Coronary artery (tissue), 2 donors: ENCODE measurements around the gene ARMC12.
A peak's percentile ranks its signal among the peaks of the same experiment; 100 is the strongest.

Experiments used
- DNase-seq: peaks from one replicate; pipeline ENCODE4 v3.0.0-alpha.2; 2017; ENCODE audit warnings: low spot score
- H3K27ac ChIP-seq, 2 donors: fragments of 200-600 bp; sonication (generic); one replicate each; pipeline ENCODE4 v1.5.1; 2016 to 2019
- H3K4me3 ChIP-seq: fragments of 200-600 bp; sonication (generic); 2 replicates; pipeline ENCODE4 v1.5.1; 2016; ENCODE audit warnings: mild to moderate bottlenecking, moderate library complexity
- TF ChIP-seq, protein P1 (sequence below): fragments of 200-600 bp; sonication (generic); IDR thresholded peaks from one replicate; pipeline ENCODE4 v1.5.1; 2019; ENCODE audit warnings: antibody characterized with exemption

Gene ARMC12

DNA sequence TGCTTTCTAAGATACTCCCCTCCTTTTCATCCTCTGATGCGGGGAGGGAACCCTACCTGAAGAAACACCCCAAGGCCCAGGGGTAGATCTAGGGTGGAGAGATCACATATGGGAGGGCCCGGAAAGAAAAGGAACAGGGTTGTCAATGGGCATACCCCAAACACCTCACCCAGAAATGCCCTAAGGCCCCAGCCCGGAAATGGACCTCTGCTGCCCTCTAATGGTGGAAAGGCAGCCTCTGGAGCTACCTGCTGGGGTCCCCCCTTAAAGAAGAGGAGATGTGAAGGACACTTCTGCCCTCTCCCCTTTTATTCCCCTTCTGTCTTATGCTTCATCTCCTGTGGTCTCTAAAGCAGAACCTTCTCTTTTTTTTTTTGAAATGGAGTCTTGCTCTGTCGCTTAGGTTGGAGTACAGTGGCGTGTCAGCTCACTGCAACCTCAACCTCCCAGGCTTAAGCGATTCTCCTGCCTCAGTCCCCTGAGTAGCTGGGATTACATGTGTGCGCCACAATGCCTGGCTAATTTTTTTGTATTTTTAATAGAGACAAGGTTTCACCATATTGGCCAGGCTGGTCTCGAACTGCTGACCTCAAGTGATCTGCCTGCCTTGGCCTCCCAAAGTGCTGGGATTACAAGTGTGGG is 458 bp upstream of the ARMC12 start:
- Histone ChIP-seq H3K4me3 (no peak overlapping the region), H3K27ac (peak overlapping the region in 1 of 2 donors; percentile 35)

DNA sequence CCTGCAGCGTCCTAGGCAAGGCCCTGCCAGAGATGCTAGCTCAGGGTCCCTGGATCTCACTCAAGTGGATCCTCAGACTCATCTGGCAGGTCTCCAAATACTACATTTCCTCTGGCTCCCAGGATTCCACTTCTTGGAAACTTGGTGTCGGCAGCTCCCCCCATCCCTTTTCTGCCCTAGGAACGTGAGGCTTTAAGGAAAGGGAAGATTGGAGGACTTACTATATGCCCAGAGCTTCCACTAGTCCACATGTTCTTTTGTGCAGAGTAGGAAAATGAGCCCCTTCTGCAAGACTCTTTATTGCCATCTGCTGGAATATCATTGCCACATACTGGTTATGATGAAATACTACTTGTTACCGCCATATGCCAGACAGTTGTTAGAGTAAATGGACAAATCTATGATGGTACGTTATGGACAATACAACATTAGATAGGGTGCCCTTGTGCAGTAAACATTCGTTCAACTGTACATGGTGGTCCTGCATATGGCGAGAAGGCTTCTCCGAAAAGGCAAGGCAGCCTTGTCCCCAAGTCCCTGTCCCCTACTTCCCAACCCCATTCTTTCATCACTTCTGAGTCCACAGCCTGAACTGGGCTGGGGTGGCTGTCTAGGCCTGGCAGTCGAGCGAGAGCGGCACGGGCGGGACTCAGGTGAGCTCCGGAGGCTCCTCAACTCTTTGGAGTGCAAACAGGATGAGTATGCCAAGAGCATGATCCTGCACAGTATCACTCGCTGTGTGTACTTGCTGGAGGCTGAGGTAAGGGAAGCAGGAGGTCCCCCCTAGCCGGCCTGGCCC is 780 bp downstream of the ARMC12 start:
- no peak overlapping the region for H3K4me3 ChIP-seq
- no peak overlapping the region for H3K27ac ChIP-seq
- DNase-seq: no peak
- TF ChIP-seq, protein P1, sequence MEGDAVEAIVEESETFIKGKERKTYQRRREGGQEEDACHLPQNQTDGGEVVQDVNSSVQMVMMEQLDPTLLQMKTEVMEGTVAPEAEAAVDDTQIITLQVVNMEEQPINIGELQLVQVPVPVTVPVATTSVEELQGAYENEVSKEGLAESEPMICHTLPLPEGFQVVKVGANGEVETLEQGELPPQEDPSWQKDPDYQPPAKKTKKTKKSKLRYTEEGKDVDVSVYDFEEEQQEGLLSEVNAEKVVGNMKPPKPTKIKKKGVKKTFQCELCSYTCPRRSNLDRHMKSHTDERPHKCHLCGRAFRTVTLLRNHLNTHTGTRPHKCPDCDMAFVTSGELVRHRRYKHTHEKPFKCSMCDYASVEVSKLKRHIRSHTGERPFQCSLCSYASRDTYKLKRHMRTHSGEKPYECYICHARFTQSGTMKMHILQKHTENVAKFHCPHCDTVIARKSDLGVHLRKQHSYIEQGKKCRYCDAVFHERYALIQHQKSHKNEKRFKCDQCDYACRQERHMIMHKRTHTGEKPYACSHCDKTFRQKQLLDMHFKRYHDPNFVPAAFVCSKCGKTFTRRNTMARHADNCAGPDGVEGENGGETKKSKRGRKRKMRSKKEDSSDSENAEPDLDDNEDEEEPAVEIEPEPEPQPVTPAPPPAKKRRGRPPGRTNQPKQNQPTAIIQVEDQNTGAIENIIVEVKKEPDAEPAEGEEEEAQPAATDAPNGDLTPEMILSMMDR: peak; percentile 84

More for the DNA sequence above, 458 bp upstream of the ARMC12 start:
- DNase-seq: peak; percentile 85
- TF ChIP-seq, protein P1: peak; percentile 94

DNA sequence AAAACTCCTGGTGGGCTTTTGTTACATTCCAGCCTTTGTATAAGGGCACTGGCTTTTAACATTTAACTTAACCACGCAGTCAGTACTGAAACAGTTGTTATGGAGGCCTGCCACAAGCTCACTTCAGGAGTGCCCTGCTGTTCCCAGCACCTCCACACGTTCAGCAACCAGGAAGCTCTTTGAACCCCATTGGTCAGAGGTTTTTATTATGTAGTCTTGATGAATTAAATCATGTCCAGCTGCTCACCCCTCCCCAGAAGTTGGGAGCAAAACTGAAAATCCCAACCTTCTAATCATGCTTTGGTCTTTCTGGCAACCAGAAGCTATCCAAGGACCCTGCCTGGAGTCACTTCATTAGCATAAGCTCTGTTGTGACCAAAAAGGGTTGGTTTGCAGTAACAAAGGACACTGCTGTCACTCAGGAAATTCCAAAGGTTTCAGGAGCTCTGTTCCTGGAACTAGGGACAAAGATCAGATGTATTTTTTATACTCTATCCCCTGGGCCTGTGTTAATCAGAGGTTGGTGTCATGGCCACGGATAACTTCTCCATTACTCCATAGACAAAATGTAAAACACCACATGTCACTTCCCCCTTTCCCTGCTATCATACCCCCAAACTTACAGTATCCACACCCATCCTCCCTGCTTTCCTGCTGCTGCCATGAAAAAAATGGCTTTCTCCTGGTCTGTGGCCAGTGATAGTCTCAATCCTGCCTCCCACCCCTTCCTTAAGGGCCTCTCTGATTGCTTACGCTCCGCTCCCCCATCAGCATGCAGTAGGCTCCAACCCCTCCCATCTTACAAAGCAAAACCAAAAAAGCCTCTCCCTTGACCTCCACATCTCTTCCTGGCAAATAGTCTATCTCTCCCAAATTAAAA is 3.1 kb downstream of the ARMC12 start:
- H3K4me3 ChIP-seq: no peak overlapping the region
- no peak for DNase-seq
- TF ChIP-seq, protein P1: no peak
- no peak overlapping the region for H3K27ac ChIP-seq

- H3K27ac ChIP-seq: no peak overlapping the region
- TF ChIP-seq, protein P1: no peak
- no peak for DNase-seq
- H3K4me3 ChIP-seq: no peak overlapping the region
Measured at GRCh38 chr6:35742842-35743241, 6.0 kb downstream of the ARMC12 start.

DNA sequence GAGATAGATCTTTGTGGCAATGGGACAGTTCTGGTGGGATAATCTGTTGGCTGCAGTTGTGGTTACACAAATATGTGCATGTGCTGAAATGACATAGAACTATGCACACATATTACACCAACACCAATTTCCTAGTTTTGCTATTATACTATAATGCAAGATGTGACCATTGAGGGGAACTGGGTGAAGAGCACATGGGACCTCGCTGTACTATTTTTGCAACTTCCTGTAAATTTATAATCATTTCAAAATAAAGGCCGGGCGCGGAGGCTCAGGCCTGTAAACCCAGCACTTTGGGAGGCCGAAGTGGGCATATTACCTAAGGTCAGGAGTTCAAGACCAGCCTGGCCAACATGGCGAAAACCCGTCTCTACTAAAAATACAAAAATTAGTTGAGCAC is 8.7 kb downstream of the ARMC12 start:
- TF ChIP-seq, protein P1: no peak
- no peak for DNase-seq
- H3K4me3 ChIP-seq: no peak overlapping the region
- no peak overlapping the region for H3K27ac ChIP-seq

DNA sequence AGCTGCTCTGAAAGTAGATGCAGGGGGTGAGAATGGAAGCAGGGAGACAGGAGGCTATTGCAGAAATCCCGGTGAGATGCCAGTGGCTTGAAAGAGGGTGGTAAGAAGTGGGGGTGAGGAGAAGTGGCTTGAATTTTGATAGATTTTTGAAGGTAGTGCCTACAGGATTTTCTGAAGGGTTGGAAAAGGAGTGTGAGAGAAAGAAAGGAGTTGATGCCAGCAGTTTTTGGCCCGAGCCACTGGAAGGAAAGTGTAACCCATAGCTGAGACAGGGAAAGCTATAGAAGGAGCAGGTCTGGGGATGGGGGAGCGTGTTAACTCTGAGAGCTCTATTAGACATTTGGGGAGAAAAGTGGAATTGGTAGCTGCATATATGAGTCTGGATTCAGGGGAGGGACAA is 9.7 kb downstream of the ARMC12 start:
- DNase-seq: no peak
- Histone ChIP-seq H3K27ac (no peak overlapping the region), H3K4me3 (no peak overlapping the region)
- TF ChIP-seq, protein P1: no peak
